GM19455 (cell line): ENCODE data around the gene SLC25A39.
"Not testable (repeated sequence)": the region's sequence is repeated elsewhere in the genome, so short reads cannot be mapped to it uniquely, and the experiment has no call there.

Experiments
- ATAC-seq: cut with Tn5 transposase; IDR thresholded peaks from one replicate; pipeline ENCODE4 v1.9.1; 2021; ENCODE audit not compliant: unreplicated experiment

Gene SLC25A39, protein sequence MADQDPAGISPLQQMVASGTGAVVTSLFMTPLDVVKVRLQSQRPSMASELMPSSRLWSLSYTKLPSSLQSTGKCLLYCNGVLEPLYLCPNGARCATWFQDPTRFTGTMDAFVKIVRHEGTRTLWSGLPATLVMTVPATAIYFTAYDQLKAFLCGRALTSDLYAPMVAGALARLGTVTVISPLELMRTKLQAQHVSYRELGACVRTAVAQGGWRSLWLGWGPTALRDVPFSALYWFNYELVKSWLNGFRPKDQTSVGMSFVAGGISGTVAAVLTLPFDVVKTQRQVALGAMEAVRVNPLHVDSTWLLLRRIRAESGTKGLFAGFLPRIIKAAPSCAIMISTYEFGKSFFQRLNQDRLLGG

DNA sequence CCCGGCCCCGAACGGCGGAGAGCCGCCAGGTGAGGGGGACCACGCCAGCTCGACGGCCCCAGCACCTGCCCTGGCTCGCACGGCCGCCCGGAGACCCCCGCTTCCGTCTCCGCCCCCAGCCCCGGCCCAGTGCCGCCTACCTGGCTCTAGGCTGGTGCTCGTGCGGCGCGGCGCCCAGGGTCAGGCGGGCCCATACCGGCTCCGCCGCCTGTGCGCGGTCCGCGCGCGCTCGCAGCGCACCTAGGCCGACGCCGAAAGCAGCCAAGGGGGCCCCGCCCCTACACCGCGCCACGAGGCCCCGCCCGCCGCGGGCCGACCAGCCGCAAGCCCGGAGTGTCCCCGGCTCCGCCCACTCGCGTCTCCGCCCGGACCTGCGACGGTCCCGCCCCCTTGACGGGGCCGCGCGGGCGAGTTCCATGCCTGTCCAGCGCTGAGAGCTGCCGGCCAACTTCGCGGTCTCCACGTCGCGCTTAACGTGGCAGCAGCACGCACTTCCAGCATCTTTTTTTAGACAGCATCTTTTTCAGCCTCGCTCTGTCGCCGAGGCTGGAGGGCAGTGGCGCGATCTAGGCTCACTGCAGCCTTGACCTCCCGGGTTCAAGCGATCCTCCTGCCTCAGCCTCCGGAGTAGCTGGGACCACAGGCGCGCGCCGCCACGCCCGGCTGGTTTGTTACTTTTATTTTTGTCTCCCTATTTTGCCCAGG, at the start of gene SLC25A39:
Gene SLC25A39, minus strand, starts transcription at position 253 of the 705 bp plus-strand sequence. CDS start 1,261 bp downstream, outside the sequence.
- ATAC-seq = peak; percentile 53

DNA sequence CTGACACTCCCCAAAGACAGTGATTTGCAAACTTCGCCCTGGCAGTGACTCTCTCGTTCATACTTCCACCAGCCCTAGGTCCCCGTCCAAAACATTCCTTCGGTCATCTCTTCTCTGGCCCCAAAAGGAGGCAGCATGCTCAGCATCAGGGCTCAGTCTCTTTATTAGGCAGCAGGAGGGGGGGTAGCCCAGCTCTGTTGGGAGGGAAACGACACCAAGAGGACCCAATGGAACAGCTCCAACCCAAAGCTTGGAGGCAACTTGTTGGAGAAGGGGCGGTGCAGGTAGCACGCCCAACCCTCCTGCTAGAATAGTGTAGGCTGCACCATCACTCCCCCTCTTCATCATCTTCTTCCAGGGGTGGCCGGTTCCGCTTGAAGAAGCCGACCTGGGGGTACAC, 47.4 kb upstream of the SLC25A39 start:
- no peak for ATAC-seq

DNA sequence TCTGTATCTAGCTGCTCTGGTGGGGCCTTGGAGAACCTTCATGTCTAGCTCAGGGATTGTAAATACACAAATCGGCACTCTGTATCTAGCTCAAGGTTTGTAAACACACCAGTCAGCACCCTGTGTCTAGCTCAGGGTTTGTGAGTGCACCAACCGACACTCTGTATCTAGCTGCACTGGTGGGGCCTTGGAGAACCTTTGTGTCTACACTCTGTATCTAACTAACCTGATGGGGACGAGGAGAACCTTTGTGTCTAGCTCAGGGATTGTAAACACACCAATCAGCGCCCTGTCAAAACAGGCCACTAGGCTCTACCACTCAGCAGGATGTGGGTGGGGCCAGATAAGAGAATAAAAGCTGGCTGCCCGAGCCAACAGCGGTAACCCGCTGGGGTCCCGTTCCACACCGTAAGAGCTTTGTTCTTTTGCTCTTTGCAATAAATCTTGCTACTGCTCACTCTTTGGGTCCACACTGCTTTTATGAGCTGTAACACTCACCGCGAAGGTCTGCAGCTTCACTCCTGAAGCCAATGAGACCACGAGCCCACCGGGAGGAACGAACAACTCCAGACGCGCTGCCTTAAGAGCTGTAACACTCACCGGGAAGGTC, 44.9 kb upstream of the SLC25A39 start:
- not testable (repeated sequence) for ATAC-seq

DNA sequence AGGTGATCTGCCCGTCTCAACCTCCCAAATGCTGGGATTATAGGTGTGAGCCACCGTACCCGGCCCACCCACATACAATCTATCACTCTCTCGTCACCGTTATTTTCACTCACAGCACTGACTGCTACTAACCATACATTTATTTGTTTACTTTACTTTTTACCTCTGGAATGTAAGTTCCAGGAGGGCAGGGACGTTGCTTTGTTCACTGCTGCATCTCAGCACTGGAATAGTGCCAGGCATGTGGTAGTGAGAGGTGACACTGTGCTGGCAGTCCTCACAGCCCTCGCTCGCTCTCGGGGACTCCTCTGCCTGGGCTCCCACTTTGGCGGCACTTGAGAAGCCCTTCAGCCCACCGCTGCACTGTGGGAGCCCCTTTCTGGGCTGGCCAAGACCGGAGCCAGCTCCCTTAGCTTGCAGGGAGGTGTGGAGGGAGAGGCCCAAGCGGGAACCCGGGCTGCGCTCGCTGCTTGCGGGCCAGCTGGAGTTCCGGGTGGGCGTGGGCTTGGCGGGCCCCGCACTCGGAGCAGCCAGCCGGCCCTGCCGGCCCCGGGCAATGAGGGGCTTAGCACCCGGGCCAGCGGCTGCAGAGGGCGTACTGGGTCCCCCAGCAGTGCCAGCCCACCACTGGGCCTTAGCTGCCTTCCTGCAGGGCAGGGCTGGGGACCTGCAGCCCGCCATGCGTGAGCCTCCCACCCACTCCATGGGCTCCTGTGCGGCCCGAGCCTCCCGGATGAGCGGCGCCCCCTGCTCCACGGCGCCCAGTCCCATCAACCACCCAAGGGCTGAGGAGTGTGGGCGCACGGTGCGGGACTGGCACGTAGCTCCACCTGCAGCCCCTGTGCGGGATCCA, 44.0 kb upstream of the SLC25A39 start:
- not testable (repeated sequence) for ATAC-seq

DNA sequence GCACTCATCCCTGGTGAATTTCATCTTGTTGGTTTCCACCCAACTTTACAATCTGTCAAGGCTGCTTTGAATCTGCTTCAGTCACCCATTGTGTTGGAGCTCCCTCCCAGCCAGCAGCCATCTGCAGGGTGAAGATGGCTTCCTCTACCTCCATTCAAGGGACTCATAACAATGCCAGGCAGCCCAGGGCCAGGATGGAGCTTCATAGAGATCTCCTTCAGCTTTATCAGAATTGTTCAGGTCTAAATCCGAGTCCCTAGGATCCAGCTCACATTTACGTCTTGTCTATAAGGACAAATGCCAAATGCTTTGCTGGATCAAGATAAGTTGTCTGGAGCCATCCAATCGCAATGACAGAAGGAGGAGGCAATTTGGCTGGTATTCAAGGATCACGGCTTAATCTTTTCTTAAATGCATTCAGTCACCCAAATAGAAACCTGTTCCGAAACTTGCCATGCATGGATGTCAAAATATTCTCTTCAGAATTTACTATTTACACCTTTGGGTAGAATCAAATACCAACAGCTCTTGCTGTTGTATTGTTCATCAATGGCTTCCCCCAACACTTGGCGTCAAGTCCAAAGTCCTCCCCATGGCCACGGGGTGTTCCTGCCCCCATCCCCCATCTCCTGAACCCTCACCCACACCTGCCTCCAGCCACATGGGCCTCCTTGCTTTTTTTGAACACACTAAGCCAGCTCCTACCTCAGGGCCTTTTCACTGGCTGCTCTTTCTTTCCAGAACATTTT, 42.8 kb upstream of the SLC25A39 start:
- ATAC-seq = no peak

DNA sequence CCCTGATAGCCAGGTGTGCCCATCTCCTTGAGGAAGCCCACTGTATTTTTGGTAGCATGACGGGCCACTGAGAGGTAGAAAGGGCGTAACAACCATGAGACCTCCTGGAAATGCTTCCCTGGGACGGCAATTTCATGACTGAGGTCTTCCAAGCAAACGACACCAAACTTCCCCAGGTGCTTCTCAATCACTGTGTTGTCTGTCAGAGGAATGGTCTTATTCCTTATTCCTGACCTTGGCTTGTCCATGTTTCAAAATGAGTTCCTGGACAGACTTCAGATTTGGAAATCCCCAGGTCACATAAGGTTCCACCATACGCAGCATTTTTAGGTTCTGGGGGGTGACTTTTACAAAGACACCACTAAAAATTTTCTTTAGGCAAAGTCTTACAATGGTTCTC, 40.4 kb upstream of the SLC25A39 start:
- not testable (repeated sequence) for ATAC-seq

DNA sequence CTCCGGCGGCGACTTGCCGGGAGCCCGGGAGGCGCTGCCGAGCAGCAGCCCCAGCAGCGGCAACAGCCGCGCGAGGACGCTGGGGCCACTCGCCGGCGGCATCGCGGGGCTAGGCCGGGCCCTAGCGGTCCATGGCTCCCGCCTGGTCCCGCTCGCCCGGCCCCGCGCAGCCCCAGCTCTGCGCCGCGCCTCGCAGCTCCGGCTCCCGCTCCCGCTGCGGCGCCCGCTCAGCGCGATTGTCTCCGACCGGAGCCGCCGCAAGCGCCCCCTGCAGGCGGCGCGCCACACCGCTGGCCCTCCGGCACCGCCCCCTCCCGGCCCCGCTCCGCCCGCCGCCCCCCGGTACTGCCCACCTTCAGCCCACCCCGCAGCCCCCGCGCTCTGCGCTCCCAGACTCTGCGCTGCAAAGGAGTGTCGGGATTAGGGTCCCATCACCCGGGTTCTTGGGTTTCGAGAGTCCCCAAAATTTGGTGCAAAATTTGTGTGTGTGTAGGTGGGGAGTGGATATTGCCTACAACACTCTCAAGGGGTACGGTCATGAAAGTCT, 39.1 kb upstream of the SLC25A39 start, which contains the start of gene FAM171A2:
Gene FAM171A2, minus strand, starts transcription at position 241 of the 547 bp plus-strand sequence. Its CDS starts 139 bp downstream, at position 102.
- no peak for ATAC-seq

DNA sequence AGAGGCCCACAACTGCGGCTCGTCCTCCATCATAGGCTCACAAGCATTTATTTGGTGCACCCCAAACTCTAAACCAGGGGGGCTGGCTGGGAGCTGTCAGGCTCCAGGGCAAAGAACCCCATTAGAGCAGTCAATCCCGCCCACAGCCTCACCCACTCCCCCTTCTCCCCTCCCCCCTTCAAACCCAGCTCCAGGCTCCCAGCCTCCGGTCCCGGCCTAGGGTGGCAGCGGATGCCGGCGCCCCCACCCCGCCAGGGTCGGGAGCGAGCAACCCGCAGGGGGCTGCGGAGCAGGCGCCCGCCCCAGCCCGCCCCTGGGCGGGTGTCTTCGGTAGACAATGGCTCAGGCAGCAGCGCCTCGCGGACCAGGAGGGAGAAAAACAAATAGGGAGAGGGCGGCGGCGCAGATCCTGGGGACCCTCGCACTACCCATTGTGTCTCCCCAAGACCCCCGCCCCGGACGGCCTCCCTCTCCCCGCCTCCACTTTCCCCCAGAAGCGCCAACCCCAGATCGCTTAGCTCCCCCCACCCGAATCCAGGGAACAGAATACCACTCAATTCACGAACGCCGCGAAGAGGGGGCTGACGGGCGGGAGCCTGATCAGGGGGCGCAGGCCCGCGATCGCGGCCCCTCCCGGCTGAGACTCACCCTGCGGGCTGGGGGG, 38.5 kb upstream of the SLC25A39 start:
- no peak for ATAC-seq

DNA sequence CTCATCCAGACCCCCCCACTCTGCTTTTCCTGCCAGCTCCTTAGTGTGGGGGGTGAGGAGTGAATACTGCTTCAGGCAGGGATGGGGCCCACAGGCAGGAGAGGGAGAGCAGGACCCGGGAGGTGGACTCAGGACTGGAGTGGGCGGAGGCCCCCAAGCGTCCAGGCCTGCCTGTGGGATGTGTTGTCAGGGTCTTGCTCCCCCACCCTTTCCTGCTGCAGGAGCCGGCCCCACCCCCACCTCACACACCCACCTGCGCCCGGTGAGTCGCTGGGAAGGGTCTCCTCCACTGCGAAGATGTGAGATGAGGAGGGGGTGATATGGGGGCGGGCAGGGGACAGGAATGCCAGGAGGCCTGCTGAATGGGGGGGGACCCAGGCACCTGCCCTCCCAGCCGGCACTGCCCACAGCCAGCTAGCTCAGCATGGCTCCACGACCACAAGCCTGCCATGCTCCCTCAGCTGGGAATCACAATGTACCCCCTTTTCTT, 37.9 kb upstream of the SLC25A39 start:
- no peak for ATAC-seq

DNA sequence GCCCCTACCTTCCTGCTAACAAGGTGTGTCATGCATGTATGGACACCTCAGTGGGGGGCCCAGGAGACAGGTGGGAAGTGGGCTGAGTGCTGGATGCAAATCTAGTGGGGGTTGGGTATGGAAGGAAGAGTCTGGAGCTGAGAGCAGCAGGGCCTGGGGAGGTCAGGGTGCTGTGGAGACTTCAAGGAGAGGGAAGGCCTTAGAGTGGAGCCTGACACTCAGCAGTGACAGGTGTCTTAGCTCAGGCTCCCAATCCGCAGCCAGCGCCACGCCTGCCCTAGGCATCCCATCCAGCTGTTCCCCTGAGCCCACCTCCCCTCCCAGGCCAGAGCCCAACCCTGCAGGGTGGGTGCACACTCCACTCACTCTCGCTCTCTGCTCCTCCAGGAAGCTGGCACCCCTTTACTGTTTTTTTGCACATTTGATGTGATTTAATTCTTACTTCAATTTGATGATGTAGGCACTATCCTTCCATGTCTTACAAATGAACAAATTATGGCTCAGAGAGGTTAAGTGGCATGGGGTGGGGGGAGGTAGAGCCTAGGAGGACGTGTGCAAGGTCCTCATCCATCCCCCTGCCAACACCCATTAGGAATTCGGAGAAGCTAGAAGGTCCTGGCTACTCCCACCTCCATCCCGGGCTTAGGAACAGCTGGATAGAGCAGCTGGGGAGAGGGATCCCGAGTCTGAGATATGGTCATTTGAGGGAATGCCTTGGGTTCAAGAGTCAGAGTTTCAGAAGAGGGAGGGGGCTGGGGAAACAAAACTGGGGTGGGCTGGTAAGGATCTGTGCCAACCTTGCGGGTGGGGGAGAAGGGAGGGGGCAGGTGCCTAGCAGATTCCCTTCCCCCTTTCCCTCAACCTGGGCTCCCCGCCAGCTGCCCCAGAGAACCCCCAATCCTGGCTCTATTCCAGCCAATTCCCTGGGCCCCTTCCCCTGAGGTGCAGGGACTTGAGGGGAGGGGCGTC, 37.0 kb upstream of the SLC25A39 start:
- no peak for ATAC-seq

DNA sequence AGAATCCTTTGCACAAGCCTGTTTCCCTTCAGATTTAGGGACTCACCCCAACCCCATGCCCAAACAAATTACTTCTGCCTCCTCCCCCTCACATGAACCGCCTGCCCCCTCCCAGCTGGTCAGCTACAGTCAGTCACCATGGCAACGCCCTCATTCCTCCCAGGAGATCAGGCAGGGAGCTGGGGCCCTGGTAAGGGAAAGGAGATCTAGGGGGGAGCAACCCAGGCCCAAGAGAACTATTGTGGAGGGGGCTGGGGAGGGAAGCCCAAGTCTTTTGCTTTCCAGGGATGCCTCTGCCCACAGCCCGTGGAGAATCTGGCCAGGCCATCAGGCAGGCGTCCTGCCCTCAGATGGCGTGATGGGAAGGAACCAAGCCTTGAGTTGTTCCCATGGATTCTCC, 36.2 kb upstream of the SLC25A39 start:
- ATAC-seq = no peak

DNA sequence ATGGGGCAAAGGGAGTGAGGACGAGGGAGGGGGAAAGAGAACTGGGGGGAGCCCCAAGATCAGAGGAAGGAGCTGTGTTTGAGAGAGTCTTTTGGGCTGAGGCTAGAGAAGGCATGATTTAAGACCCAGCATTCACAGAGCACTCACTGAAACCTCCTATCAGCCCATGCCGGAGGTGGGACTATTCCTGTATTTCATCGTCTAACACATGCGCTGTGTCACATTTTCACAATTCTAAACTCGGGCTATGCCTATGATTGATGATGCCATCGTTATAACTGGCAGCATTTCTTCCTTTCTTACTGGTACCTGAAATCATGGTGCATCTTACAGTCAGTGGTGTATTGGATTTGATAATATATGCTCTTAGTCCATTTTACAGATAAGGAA, 35.5 kb upstream of the SLC25A39 start:
- no peak for ATAC-seq

DNA sequence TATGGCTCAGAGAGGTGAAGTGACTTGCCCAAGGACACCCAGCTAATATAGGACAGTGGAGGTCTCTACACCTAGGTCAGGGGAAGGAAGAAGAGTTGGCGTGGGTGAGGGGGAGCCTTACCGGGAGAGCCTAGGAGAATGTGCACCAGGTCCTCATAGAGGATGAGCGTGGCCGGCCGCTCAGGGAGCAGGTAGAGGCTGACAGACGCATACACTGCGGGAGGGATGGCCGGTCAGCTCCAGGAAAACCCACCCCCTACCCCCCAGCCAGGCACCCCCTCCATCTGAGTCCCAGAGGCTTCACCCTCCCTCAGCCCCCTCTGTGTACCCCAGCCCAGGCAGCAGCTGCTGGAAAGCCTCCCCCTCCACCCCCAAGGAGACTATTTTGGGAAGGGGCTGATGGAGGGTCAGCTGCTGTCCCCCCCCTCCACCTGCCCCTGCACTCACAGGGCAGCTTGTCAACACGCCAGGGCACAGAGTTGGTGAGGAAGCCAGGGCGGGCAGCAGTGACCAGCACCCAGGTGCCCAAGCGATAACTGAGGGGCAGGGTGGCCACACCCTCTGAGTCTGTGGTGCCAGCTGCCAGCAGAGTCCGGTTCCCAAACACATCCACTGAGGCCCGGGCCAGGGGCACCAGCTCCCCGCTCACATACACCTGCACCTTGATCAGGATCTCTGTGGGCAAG, 35.0 kb upstream of the SLC25A39 start:
- no peak for ATAC-seq

DNA sequence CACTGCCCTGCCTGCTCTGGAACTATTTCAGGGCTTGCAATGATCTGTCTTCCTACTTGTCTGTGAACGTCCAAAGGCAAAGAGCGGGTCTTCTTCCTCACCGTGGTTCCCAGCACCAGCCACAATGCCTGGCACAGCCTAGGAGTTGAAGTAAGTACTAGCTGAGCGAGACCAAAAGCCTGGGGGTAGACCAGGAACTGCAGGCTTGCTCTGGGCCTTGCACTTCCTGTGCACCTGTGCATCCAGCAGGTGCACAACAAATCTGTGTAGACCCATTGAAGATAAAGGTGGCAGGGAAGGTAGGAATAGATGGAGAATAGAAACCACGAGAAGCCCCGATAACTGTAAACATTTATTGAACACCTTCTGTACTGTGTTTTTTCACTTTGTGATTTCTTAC, 34.4 kb upstream of the SLC25A39 start:
- no peak for ATAC-seq

DNA sequence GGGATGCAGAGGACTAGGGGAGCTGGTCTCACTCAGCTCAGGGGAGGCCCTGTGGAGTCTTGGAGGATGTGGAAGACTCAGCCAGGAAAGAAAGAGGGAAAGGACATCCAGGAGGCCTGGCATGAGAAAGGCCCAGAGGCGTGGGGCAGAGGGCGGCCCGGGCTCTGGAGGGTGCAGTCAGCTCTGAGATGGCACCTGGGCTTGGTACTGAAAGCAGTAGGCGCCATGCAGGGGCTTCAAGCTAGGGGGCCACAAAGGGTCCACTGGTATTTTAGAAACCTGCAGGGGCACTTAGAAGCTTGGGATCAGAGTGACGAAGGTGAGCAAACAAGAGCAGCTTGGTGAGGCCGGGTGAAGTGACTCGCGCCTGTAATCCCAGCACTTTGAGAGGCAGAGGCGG, 33.4 kb upstream of the SLC25A39 start:
- ATAC-seq = no peak

DNA sequence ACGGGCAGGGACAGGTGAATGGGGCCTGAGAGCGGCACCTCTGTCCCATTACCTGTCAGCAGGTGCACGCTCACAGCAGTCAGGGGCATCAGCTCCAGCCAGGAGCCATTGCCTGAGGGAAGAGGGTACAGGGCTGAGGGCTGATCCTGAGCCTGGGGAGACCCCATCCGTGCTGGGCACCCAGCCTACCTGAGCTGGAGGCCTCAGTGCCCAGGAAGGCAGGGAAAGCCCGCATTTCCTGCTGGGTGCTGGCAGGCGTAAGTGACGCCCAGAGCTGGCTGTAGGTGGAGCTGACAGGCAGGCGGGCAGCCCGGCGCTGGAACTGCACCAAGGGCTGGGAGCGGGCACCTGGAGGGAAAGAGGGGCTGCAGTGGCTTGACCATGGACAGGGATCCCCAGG, 31.6 kb upstream of the SLC25A39 start:
- no peak for ATAC-seq

DNA sequence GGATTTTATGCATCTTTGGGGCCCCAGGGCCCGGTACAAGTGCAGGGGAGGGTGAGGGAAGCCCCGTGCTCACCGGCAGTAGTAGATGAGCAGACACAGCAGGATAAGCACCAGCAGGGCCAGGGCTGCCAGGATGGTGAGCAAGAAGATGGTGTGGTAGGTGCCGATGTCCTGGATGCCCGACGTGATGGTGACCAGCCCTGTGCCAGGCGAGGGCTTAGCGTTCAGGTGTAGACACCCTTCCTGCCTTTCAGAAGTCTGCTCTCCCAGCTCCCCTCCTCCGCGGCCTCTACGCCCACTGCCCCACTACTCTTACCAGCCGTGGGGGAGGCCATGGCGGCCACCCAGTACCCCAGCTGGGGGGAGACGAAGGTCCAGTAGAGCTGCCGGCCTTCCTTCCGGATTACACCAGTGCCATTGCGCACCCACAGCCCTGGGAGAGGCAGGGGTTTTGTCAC, 31.0 kb upstream of the SLC25A39 start:
- ATAC-seq = no peak
